HG02759 (cell line): Measurements from ENCODE around the gene OR51V1.

ENCODE experiments used
- ATAC-seq: cut with Tn5 transposase; IDR thresholded peaks from one replicate; pipeline ENCODE4 v1.9.1; 2021; ENCODE audit warnings: mild to moderate bottlenecking, moderate library complexity; ENCODE audit not compliant: unreplicated experiment

The OR51V1 gene

GRCh38 chr11:5231111-5231510 lies 30.6 kb upstream of the OR51V1 start:
- ATAC-seq, result no peak

DNA sequence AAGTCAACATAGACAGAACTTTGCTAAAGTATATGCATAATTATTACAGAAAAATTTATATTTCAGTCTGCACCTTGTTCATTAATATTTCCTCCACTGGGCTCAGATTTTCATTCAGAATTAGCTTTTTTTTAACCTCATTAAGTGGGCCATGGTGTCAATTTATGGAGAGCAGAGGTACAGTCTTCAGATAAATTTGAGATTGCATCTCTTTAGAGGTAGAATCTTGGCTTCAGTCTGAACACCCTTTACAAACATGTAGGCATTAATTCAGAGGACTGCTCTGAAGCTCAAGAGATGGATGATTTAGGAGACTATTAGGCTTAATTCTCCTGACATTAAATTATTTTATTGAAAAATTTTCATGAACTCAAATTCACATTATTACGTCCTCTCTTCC lies 29.8 kb upstream of the OR51V1 start:
- ATAC-seq, result no peak

DNA sequence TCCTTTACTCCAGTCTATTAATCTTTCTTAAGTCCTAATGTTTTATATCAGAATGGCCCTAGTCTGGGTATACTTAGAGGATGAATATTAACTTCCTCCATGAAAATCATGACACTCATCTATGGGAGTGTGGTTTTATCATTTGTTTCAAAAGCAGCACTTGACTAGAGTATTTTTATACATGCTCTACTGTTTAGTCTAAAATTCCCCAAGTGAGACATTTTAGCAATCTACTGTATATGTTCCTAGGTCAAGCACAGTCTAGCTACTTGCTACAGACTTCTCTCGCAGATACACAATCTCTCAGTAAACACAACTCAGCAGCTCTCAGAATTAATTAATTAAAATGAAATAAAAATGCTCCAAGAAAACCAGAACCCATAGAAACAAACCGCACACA lies 29.3 kb upstream of the OR51V1 start:
- no peak for ATAC-seq

- ATAC-seq, result no peak
Observed at GRCh38 chr11:5229356-5229755, 28.9 kb upstream of the OR51V1 start.

- no peak for ATAC-seq
Observed at GRCh38 chr11:5228124-5228523, 27.6 kb upstream of the OR51V1 start.

GRCh38 chr11:5227681-5228080 lies 27.2 kb upstream of the OR51V1 start:
- no peak for ATAC-seq

- no peak for ATAC-seq
Observed at GRCh38 chr11:5226732-5227310, 26.3 kb upstream of the OR51V1 start, which contains the start of gene HBB. Gene HBB (minus strand): TSS chr11:5227071. CDS start chr11:5227021, 50 bp downstream.

- ATAC-seq, result no peak
Observed at GRCh38 chr11:5225480-5225871, 25.0 kb upstream of the OR51V1 start.

- no peak for ATAC-seq
Observed at GRCh38 chr11:5224538-5225479, 24.3 kb upstream of the OR51V1 start.

DNA sequence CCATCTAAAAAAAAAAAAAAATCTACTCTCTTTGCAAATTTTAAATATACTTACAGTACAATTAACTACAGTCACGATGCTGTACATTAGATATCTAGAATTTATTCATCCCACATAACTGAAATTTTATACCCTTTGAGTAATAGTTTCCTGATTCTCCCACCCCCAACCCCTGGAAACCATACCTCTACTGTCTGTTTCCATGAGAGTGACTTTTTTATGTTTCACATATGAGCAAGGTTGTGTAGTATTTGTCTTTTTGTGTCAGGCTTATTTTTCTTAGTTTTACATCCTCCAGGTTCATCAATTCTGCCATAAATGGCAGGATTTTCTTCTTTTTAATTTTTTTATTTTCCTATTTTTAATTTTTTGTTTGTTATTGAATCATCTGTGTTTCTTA lies 23.2 kb upstream of the OR51V1 start:
- ATAC-seq, result no peak

DNA sequence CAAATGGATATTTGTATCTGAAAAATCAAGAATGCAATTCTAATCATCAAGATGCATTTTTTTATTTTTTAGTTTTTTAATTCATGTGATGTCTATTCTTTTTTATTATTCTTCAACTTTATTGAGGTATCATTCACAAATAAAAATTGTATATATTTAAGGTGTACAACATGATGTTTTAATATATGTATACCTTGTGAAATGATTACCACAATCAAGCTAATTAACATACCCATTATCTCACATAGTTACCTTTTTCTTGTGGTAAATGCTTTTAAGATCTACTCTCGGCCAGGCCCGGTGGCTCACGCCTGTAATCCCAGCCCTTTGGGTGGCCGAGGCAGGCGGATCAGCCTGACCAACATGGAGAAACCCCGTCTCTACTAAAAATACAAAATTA lies 22.7 kb upstream of the OR51V1 start:
- ATAC-seq, result no peak

GRCh38 chr11:5210376-5210885 lies 9.9 kb upstream of the OR51V1 start:
- ATAC-seq, result no peak

- ATAC-seq, result no peak
Observed at GRCh38 chr11:5204787-5205186, 4.3 kb upstream of the OR51V1 start.

- ATAC-seq, result no peak
Observed at GRCh38 chr11:5203366-5203765, 2.9 kb upstream of the OR51V1 start.

DNA sequence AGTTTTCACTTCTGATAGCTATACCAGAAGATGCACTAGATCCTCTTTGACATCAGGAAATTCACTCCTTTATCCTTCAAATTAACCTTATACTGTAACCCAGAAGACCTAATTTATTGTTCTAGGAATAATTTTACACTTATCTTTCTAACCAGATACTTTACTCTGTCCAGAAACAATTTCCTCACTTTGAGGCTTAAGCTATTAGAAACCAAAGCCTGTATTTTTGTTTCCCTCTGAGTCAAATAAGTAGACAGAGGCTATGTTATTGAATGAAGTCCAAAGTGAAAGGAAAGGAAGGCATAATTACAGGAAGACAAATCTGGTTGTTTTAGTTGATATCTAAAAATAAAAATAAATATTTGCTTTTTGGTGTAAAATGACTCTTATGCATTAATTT lies 2.2 kb downstream of the OR51V1 start:
- ATAC-seq, result no peak

GRCh38 chr11:5197536-5197935 lies 2.9 kb downstream of the OR51V1 start:
- no peak for ATAC-seq

DNA sequence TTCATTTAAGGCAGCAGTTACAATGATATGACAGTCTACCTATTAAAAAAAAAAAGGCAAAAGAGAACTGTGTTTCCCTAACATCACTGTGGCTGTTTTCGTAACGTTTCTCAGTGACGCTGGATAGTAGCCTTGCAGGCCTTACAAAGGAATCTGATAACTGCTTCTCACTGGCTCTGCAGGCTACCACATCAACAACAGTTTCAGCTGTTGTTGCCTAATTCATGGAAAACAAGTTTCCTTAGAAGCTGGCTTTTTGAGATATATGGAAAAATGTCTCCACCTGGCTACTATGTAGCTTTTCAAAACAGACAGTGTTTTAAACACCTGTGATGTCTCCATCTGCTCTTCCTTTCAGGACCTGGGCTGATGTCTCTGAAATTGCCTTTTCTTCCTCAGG lies 3.8 kb downstream of the OR51V1 start:
- no peak for ATAC-seq

DNA sequence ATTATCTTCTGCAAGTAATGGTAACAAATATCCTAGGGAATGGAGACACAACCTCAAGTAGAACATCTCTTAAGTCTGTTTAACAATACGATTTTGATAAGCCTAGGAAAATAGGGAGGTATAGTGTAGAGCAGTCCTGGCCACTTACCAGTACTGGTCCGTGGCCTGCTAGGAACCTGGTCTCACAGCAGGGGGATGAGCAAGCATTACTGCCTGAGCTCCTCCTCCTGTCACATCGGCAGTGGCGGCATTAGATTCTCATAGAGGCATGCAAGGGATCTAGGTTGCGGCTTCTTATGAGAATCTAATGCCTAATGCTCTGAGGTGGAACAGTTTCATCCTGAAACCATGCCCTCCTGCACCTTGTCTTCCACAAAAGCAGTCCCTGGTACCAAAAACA lies 4.4 kb downstream of the OR51V1 start:
- no peak for ATAC-seq

- no peak for ATAC-seq
Observed at GRCh38 chr11:5192738-5193137, 7.7 kb downstream of the OR51V1 start.

DNA sequence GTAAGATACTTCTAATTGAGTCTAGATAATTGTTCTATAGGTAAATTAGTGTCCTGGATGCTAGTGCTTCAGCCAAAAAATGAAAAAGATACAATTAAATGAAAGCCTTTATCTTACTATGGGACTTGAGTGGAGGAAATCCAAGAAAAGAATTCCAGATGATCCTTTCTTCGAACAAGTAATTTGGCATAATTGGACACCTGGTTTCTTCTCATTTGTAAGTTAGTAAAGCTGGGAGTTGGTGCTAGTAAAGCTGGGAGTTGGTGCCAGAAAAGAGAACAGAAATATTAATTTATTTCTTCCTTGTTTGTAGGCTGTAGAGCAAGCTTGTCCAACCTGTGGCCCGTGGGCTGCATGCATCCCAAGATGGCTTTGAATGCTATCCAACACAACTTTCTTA lies 12.3 kb downstream of the OR51V1 start:
- no peak for ATAC-seq

DNA sequence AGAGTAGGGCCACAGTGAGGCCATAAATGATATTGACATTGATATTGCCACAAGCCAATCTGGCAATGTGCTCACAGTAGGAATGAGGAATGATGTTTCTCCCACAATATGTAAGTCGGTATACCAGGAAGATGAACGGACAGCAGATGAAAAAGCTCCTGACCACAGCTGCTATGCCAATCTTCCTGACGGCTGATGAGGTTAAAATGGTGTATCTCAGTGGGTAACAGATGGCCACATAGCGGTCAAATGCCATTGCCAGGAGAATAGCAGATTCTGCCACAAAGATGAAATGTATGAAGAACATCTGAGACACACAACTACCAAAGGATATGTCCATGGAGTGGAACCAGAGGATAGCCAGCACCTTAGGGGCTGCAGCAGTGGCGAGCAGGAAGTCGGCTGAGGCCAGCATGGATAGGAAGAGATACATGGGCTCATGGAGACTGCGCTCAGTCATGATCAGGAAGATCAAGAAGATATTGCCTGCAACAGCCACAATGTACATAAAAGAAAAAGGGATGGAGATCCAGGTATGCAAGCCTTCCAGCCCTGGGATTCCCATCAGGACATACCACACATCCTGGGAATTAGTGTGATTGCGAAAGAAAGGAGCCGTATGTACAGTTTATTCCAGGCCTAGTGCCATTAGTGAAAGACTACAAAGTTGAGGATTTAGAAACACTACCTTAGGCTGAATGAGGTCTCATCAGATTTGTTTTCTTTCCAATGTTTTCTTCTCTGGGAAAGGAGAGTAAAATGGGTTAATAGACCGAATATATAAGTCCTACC lies 22.2 kb downstream of the OR51V1 start:
- no peak for ATAC-seq
